Astrocyte (in vitro differentiated cells and primary cell): ENCODE measurements around the gene CMTM5. TPM values are rescaled to one million over a fixed set of nuclear protein-coding genes. Genes with fewer than 3 reads are reported as not detected.

Experiments used
- DNase-seq: peaks from one replicate; pipeline ENCODE4 v3.0.0-alpha.2; 2010; ENCODE audit warnings: low read depth
- FAIRE-seq: peaks from 2 replicates; lab custom pipeline; 2011; peaks lifted over from hg19 to GRCh38; lab: Jason Lieb, UNC
- H2AFZ ChIP-seq: 2 replicates; pipeline ENCODE4 v1.6.0; 2012; ENCODE audit warnings: low read depth, low read length, inconsistent platforms
- H3K27ac ChIP-seq: 2 replicates; pipeline ENCODE4 v1.5.1; 2011; ENCODE audit warnings: low read depth, low read length, inconsistent platforms
- H3K27me3 ChIP-seq: 2 replicates; pipeline ENCODE4 v1.6.0; 2011; ENCODE audit warnings: low read length, inconsistent platforms; ENCODE audit not compliant: insufficient read depth
- H3K36me3 ChIP-seq: 2 replicates; pipeline ENCODE4 v1.5.1; 2011; ENCODE audit warnings: low read length, inconsistent platforms; ENCODE audit not compliant: insufficient read depth
- H3K4me1 ChIP-seq: 2 replicates; pipeline ENCODE4 v1.5.1; 2011; ENCODE audit warnings: low read length, inconsistent platforms; ENCODE audit not compliant: insufficient read depth
- H3K4me2 ChIP-seq: 2 replicates; pipeline ENCODE4 v1.6.0; 2012; ENCODE audit warnings: low read length, inconsistent platforms
- H3K4me3 ChIP-seq: 2 replicates; pipeline ENCODE4 v1.5.1; 2011; ENCODE audit warnings: low read depth, mild to moderate bottlenecking, low read length, inconsistent platforms; ENCODE audit not compliant: insufficient read depth
- H3K79me2 ChIP-seq: 2 replicates; pipeline ENCODE4 v1.6.0; 2012; ENCODE audit warnings: mild to moderate bottlenecking, low read length, inconsistent platforms; ENCODE audit not compliant: insufficient read depth
- H3K9ac ChIP-seq: 2 replicates; pipeline ENCODE4 v1.6.0; 2012; ENCODE audit warnings: mild to moderate bottlenecking, low read length, inconsistent platforms
- H3K9me3 ChIP-seq: 2 replicates; pipeline ENCODE4 v1.5.1; 2012; ENCODE audit warnings: low read depth, mild to moderate bottlenecking, low read length, inconsistent platforms; ENCODE audit not compliant: insufficient read depth
- H4K20me1 ChIP-seq: 2 replicates; pipeline ENCODE4 v1.6.0; 2012; ENCODE audit warnings: low read length, inconsistent platforms; ENCODE audit not compliant: insufficient read depth
- H3K27ac Mint-ChIP-seq: one replicate; pipeline ENCODE4 v1.8.0; 2021; ENCODE audit warnings: mild to moderate bottlenecking, mixed read lengths; ENCODE audit not compliant: unreplicated experiment
- H3K27me3 Mint-ChIP-seq: one replicate; pipeline ENCODE4 v1.8.0; 2021; ENCODE audit warnings: low read depth, mixed read lengths; ENCODE audit not compliant: unreplicated experiment
- H3K36me3 Mint-ChIP-seq: one replicate; pipeline ENCODE4 v1.8.0; 2021; ENCODE audit warnings: low read depth, mixed read lengths; ENCODE audit not compliant: unreplicated experiment
- H3K4me1 Mint-ChIP-seq: one replicate; pipeline ENCODE4 v1.8.0; 2021; ENCODE audit warnings: low read depth, mixed read lengths; ENCODE audit not compliant: unreplicated experiment
- H3K4me3 Mint-ChIP-seq: one replicate; pipeline ENCODE4 v1.8.0; 2021; ENCODE audit warnings: mild to moderate bottlenecking, moderate library complexity, mixed read lengths; ENCODE audit not compliant: unreplicated experiment
- H3K9me3 Mint-ChIP-seq: one replicate; pipeline ENCODE4 v1.8.0; 2021; ENCODE audit warnings: mild to moderate bottlenecking, mixed read lengths; ENCODE audit not compliant: unreplicated experiment
- EZH2 ChIP-seq: IDR thresholded peaks from 2 replicates; pipeline ENCODE4 v1.6.1; 2012; ENCODE audit warnings: mild to moderate bottlenecking, low read length, inconsistent platforms; ENCODE audit not compliant: insufficient read depth
- total RNA-seq: library from RNA; stranded (reverse); gene quantifications from 2 replicates; pipeline ENCODE4 v1.2.1, GENCODE V29; 2021
- TF ChIP-seq, protein P1 (sequence below): IDR thresholded peaks from 2 replicates; pipeline ENCODE4 v1.5.1; 2011; ENCODE audit warnings: low read depth, mild to moderate bottlenecking, inconsistent platforms, low read length, moderate library complexity; ENCODE audit not compliant: insufficient read depth

CMTM5 gene
- total RNA-seq, 1 donor from 2014 or later: not detected

DNA sequence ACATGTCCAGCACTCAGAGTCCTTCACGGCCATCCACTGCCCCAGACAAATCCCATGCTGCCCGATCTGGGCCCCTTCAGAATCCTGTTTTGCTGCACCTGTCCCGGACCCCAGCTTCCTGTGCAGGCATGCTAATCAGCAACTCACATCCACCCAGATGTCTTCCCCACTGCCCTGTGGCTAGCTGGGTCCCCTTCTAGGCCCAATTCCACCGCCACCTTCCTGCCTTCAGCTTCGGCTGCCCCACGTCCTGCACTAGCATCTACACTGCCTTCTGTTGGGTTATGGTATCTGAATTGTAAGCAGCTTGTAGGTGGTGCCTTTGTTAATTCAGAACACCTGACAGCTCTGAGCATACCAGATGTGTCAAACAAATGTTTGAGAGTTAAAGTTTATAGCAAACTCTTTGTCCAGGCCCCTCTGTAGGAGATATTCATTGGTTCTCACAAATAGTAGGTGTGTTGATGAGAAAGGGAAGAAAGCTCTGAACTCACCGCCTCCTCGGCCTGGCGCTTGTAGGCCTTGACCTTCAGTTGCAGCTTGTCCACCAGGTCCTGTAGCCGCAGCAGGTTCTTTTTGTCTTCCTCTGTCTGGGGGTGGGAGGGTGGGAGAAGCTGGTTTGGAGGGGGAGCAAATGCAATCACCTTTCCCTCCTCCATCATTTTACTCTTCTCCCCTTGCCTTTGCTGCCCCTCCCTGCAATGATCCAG is 6.0 kb downstream of the CMTM5 start:
- peaks cover 1% of the 10 kb centered on the region for H3K9me3 Mint-ChIP-seq
- no peak for FAIRE-seq
- peaks cover 3% of the 10 kb centered on the region for H3K36me3 Mint-ChIP-seq
- TF ChIP-seq, protein P1, sequence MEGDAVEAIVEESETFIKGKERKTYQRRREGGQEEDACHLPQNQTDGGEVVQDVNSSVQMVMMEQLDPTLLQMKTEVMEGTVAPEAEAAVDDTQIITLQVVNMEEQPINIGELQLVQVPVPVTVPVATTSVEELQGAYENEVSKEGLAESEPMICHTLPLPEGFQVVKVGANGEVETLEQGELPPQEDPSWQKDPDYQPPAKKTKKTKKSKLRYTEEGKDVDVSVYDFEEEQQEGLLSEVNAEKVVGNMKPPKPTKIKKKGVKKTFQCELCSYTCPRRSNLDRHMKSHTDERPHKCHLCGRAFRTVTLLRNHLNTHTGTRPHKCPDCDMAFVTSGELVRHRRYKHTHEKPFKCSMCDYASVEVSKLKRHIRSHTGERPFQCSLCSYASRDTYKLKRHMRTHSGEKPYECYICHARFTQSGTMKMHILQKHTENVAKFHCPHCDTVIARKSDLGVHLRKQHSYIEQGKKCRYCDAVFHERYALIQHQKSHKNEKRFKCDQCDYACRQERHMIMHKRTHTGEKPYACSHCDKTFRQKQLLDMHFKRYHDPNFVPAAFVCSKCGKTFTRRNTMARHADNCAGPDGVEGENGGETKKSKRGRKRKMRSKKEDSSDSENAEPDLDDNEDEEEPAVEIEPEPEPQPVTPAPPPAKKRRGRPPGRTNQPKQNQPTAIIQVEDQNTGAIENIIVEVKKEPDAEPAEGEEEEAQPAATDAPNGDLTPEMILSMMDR: no peak
- no peak for TF ChIP-seq EZH2
- H3K27me3 Mint-ChIP-seq: peaks cover 60% of the 10 kb centered on the region
- no peak overlapping the region for H2AFZ ChIP-seq
- no peak for DNase-seq
- H3K27ac Mint-ChIP-seq: no peak overlapping the region
- no peak overlapping the region for H3K4me2 ChIP-seq
- H3K9ac ChIP-seq: no peak overlapping the region
- H3K4me1 Mint-ChIP-seq: peaks cover 3% of the 10 kb centered on the region
- no peaks in the 10 kb centered on the region for H4K20me1 ChIP-seq
- H3K4me1 ChIP-seq: no peaks in the 10 kb centered on the region
- no peaks in the 10 kb centered on the region for H3K79me2 ChIP-seq
- H3K27ac ChIP-seq: no peak overlapping the region
- no peaks in the 10 kb centered on the region for H3K9me3 ChIP-seq
- H3K4me3 ChIP-seq: no peak overlapping the region
- no peaks in the 10 kb centered on the region for H3K36me3 ChIP-seq
- no peak overlapping the region for H3K4me3 Mint-ChIP-seq
- peaks cover 2% of the 10 kb centered on the region for H3K27me3 ChIP-seq

DNA sequence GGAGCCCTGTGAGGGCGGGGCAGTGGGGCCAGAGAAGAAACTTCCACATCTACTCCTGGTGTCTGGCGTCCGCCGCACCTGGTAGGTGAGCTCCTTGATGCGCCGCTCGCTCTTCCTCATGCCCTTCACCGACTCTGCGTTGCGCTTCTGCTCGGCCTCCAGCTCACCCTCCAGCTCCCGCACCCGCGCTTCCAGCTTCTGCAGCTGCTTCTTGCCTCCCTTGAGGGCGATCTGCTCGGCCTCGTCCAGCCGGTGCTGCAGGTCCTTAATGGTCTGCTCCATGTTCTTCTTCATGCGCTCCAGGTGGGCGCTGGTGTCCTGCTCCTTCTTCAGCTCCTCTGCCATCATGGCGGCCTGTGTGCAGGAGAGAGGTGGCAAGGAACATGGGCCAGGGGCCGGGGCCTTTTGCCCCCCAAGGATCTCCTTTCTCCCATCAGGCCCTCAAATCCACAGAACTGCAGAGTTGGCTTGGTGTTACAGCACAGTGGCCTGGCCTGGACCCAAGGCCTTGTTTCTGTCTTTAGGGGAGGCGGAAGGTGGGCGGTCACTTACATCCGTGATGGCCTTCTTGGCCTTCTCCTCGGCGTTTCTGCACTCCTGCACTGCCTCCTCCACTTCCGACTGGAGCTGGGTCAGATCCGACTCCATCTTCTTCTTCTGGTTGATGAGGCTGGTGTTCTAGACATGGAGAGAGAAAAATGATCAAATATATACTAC is 7.7 kb downstream of the CMTM5 start:
- TF ChIP-seq EZH2: no peak
- TF ChIP-seq, protein P1: no peak
- Histone ChIP-seq H4K20me1 (no peaks in the 10 kb centered on the region), H3K27ac (no peak overlapping the region), H3K27me3 (peaks cover 2% of the 10 kb centered on the region), H3K4me2 (no peak overlapping the region), H3K9ac (no peak overlapping the region), H2AFZ (no peak overlapping the region), H3K79me2 (no peaks in the 10 kb centered on the region), H3K4me1 (no peaks in the 10 kb centered on the region), H3K4me3 (no peak overlapping the region), H3K9me3 (no peaks in the 10 kb centered on the region), H3K36me3 (no peaks in the 10 kb centered on the region)
- FAIRE-seq (no peak), DNase-seq (no peak)
- Mint-ChIP-seq H3K36me3 (peaks cover 3% of the 10 kb centered on the region), H3K27me3 (peaks cover 60% of the 10 kb centered on the region), H3K4me3 (no peak overlapping the region), H3K4me1 (peaks cover 3% of the 10 kb centered on the region), H3K27ac (no peak overlapping the region), H3K9me3 (peaks cover 1% of the 10 kb centered on the region)

DNA sequence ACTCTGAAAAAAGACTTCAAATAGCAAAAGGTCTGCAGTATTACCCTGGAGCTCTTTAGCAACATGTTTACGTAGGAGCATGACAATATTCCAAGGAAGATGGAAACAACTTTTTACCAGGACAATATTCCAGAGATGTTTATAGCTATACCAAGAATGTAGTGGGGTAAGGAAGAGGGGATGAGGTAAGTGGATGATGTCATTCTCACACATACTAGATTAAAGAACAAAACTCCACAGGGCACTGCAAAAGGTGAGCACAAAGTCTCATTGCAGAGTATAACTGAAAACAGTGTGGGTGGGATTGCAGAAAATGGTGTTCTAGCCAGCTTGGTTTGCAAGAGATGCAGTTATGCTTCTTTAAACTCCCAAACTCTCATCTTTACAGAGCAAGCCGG is 8.4 kb downstream of the CMTM5 start:
- Histone ChIP-seq H3K9me3 (no peaks in the 10 kb centered on the region), H3K27ac (no peak overlapping the region), H3K4me2 (no peak overlapping the region), H3K79me2 (no peaks in the 10 kb centered on the region), H3K36me3 (no peaks in the 10 kb centered on the region), H4K20me1 (no peaks in the 10 kb centered on the region), H3K9ac (no peak overlapping the region), H3K4me3 (no peak overlapping the region), H3K27me3 (peaks cover 2% of the 10 kb centered on the region), H2AFZ (no peak overlapping the region), H3K4me1 (no peaks in the 10 kb centered on the region)
- DNase-seq (no peak), FAIRE-seq (no peak)
- TF ChIP-seq EZH2: no peak
- TF ChIP-seq, protein P1: no peak
- Mint-ChIP-seq H3K9me3 (peaks cover 2% of the 10 kb centered on the region), H3K4me1 (peaks cover 3% of the 10 kb centered on the region), H3K27ac (no peak overlapping the region), H3K36me3 (peaks cover 3% of the 10 kb centered on the region), H3K27me3 (peaks cover 58% of the 10 kb centered on the region), H3K4me3 (no peak overlapping the region)
